ENCODE measurements around the gene SMCO4.
"Not testable (repeated sequence)": the region's sequence is repeated elsewhere in the genome, so short reads cannot be mapped to it uniquely, and the experiment has no call there.

The SMCO4 gene

GRCh38 chr11:93537049-93537448 is 6.1 kb downstream of the SMCO4 start:
- no peak for DNase-seq (ENCODE audit: insufficient read length, low spot score)
- no peak for FAIRE-seq
- no peak for TF ChIP-seq CTCF (IDR thresholded peaks at IDR 0.05; ENCODE audit: insufficient read depth, missing control alignments)

GRCh38 chr11:93536101-93536861 is 6.9 kb downstream of the SMCO4 start:
- TF ChIP-seq CTCF (IDR thresholded peaks at IDR 0.05; ENCODE audit: insufficient read depth, missing control alignments): no peak
- DNase-seq (ENCODE audit: insufficient read length, low spot score): no peak
- FAIRE-seq: no peak

GRCh38 chr11:93535578-93535977 is 7.6 kb downstream of the SMCO4 start:
- FAIRE-seq; DNase-seq (ENCODE audit: insufficient read length, low spot score): not testable (repeated sequence)

- no peak for TF ChIP-seq CTCF (IDR thresholded peaks at IDR 0.05; ENCODE audit: insufficient read depth, missing control alignments)
- DNase-seq (ENCODE audit: insufficient read length, low spot score) (no peak), FAIRE-seq (no peak)
Measured at GRCh38 chr11:93532806-93533205, 10.4 kb downstream of the SMCO4 start.

- no peak for TF ChIP-seq CTCF (IDR thresholded peaks at IDR 0.05; ENCODE audit: insufficient read depth, missing control alignments)
- FAIRE-seq (no peak), DNase-seq (ENCODE audit: insufficient read length, low spot score) (no peak)
Measured at GRCh38 chr11:93532281-93532789, 10.9 kb downstream of the SMCO4 start.

GRCh38 chr11:93530468-93530826 is 12.7 kb downstream of the SMCO4 start:
- no peak for FAIRE-seq
- TF ChIP-seq CTCF (IDR thresholded peaks at IDR 0.05; ENCODE audit: insufficient read depth, missing control alignments): no peak
- no peak for DNase-seq (ENCODE audit: insufficient read length, low spot score)

GRCh38 chr11:93529707-93530467 is 13.3 kb downstream of the SMCO4 start:
- no peak for TF ChIP-seq CTCF (IDR thresholded peaks at IDR 0.05; ENCODE audit: insufficient read depth, missing control alignments)
- DNase-seq (ENCODE audit: insufficient read length, low spot score) (no peak), FAIRE-seq (no peak)
